ENCODE results near the gene PDLIM4. TPM values are rescaled to one million over a fixed set of nuclear protein-coding genes. Genes with fewer than 3 reads are reported as not detected.

Gene PDLIM4
- total and polyA plus RNA-seq, 2 experiments from 2014 or later, result 84.4 to 156 TPM

GRCh38 chr5:132268769-132269551, 11.5 kb downstream of the PDLIM4 start:
- Histone ChIP-seq H3K79me2 (ENCODE audit: insufficient read depth) (peaks cover 25% of the 10 kb centered on the region), H4K20me1 (ENCODE audit: insufficient read depth) (no peaks in the 10 kb centered on the region), H3K4me1 (ENCODE audit: insufficient read depth) (peaks cover 44% of the 10 kb centered on the region), H3K9me2 (ENCODE audit: insufficient read depth) (no peaks in the 10 kb centered on the region), H3K9me3 (ENCODE audit: low read depth) (no peaks in the 10 kb centered on the region), H3K36me3 (ENCODE audit: low read depth) (peaks cover 38% of the 10 kb centered on the region; the same call in 1 of the 2 replicates), H3K4me3 (no peak overlapping the region), H3K9ac (peak overlapping the region; percentile 70), H3K27ac (peak overlapping the region; percentile 61), H2AFZ (no peak overlapping the region), H3F3A (ENCODE audit: insufficient read depth) (peaks cover 27% of the 10 kb centered on the region), H3K4me2 (ENCODE audit: unreplicated experiment) (no peak overlapping the region), H3K27me3 (replicated peaks; ENCODE audit: insufficient read depth) (no peaks in the 10 kb centered on the region)
- DNase-seq, result peak; percentile 79
- TF ChIP-seq EZH2 (IDR thresholded peaks at IDR 0.05; ENCODE audit: insufficient read depth, poor library complexity, severe bottlenecking) (no peak), EZH2phosphoT487 (IDR thresholded peaks at IDR 0.05; ENCODE audit: insufficient read depth, low read depth) (no peak)
- 32 to 43% methylated on average over 8 of the region's 8 CpGs for WGBS, 2 experiments (ENCODE audit: low coverage in 1 of 2, low lambda C conversion rate in 2 of 2, missing lambda C conversion rate in 2 of 2)
- in situ Hi-C loops (cut with MboI), result no loop called here

GRCh38 chr5:132269635-132270334, 12.3 kb downstream of the PDLIM4 start:
- peak overlapping the region; percentile 70 for H3K9ac ChIP-seq
- in situ Hi-C loops (cut with MboI), result no loop called here
- no peaks in the 10 kb centered on the region for H3K27me3 ChIP-seq (replicated peaks; ENCODE audit: insufficient read depth)
- H3K4me2 ChIP-seq (ENCODE audit: unreplicated experiment), result no peak overlapping the region
- no peaks in the 10 kb centered on the region for H3K9me2 ChIP-seq (ENCODE audit: insufficient read depth)
- H2AFZ ChIP-seq, result no peak overlapping the region
- no peak for TF ChIP-seq EZH2 (IDR thresholded peaks at IDR 0.05; ENCODE audit: insufficient read depth, poor library complexity, severe bottlenecking)
- no peak for TF ChIP-seq EZH2phosphoT487 (IDR thresholded peaks at IDR 0.05; ENCODE audit: insufficient read depth, low read depth)
- no peaks in the 10 kb centered on the region for H3K9me3 ChIP-seq (ENCODE audit: low read depth)
- H3K4me3 ChIP-seq, result no peak overlapping the region
- peaks cover 20% of the 10 kb centered on the region for H3F3A ChIP-seq (ENCODE audit: insufficient read depth)
- H4K20me1 ChIP-seq (ENCODE audit: insufficient read depth), result no peaks in the 10 kb centered on the region
- WGBS, 2 experiments (ENCODE audit: low coverage in 1 of 2, low lambda C conversion rate in 2 of 2, missing lambda C conversion rate in 2 of 2), result 83 to 88% methylated on average over 3 of the region's 3 CpGs
- peaks cover 36% of the 10 kb centered on the region for H3K4me1 ChIP-seq (ENCODE audit: insufficient read depth)
- H3K36me3 ChIP-seq (ENCODE audit: low read depth), result peaks cover 34% of the 10 kb centered on the region; the same call in 1 of the 2 replicates
- H3K27ac ChIP-seq, result peak overlapping the region; percentile 61
- peak; percentile 15 for DNase-seq
- peaks cover 21% of the 10 kb centered on the region for H3K79me2 ChIP-seq (ENCODE audit: insufficient read depth)

GRCh38 chr5:132270335-132270665, 12.8 kb downstream of the PDLIM4 start:
- Histone ChIP-seq H2AFZ (no peak overlapping the region), H4K20me1 (ENCODE audit: insufficient read depth) (no peaks in the 10 kb centered on the region), H3F3A (ENCODE audit: insufficient read depth) (peaks cover 19% of the 10 kb centered on the region), H3K9me2 (ENCODE audit: insufficient read depth) (no peaks in the 10 kb centered on the region), H3K27me3 (replicated peaks; ENCODE audit: insufficient read depth) (no peaks in the 10 kb centered on the region), H3K4me1 (ENCODE audit: insufficient read depth) (peaks cover 31% of the 10 kb centered on the region), H3K9me3 (ENCODE audit: low read depth) (no peaks in the 10 kb centered on the region), H3K79me2 (ENCODE audit: insufficient read depth) (peaks cover 16% of the 10 kb centered on the region), H3K4me2 (ENCODE audit: unreplicated experiment) (no peak overlapping the region), H3K4me3 (no peak overlapping the region), H3K27ac (no peak overlapping the region), H3K36me3 (ENCODE audit: low read depth) (peaks cover 31% of the 10 kb centered on the region; the same call in 1 of the 2 replicates), H3K9ac (no peak overlapping the region)
- no peak for TF ChIP-seq EZH2 (IDR thresholded peaks at IDR 0.05; ENCODE audit: insufficient read depth, poor library complexity, severe bottlenecking)
- TF ChIP-seq EZH2phosphoT487 (IDR thresholded peaks at IDR 0.05; ENCODE audit: insufficient read depth, low read depth), result no peak
- in situ Hi-C loops (cut with MboI), result no loop called here
- WGBS, 2 experiments (ENCODE audit: low coverage in 1 of 2, low lambda C conversion rate in 2 of 2, missing lambda C conversion rate in 2 of 2), result 92 to 100% methylated on average over 1 of the region's 1 CpG
- no peak for DNase-seq

GRCh38 chr5:132270706-132271105, 13.2 kb downstream of the PDLIM4 start:
- WGBS, 2 experiments (ENCODE audit: low coverage in 1 of 2, low lambda C conversion rate in 2 of 2, missing lambda C conversion rate in 2 of 2), result 97 to 99% methylated on average over 5 to 6 of the region's 6 CpGs
- no peak overlapping the region for H3K27ac ChIP-seq
- H3F3A ChIP-seq (ENCODE audit: insufficient read depth), result peaks cover 15% of the 10 kb centered on the region
- no peaks in the 10 kb centered on the region for H4K20me1 ChIP-seq (ENCODE audit: insufficient read depth)
- H3K9me3 ChIP-seq (ENCODE audit: low read depth), result no peaks in the 10 kb centered on the region
- no peaks in the 10 kb centered on the region for H3K9me2 ChIP-seq (ENCODE audit: insufficient read depth)
- H3K4me2 ChIP-seq (ENCODE audit: unreplicated experiment), result no peak overlapping the region
- in situ Hi-C loops (cut with MboI), result no loop called here
- peaks cover 27% of the 10 kb centered on the region for H3K4me1 ChIP-seq (ENCODE audit: insufficient read depth)
- H3K79me2 ChIP-seq (ENCODE audit: insufficient read depth), result peaks cover 15% of the 10 kb centered on the region
- H3K27me3 ChIP-seq (replicated peaks; ENCODE audit: insufficient read depth), result no peaks in the 10 kb centered on the region
- no peak for DNase-seq
- no peak overlapping the region for H3K9ac ChIP-seq
- H2AFZ ChIP-seq, result no peak overlapping the region
- H3K36me3 ChIP-seq (ENCODE audit: low read depth), result peaks cover 31% of the 10 kb centered on the region; the same call in 1 of the 2 replicates
- no peak overlapping the region for H3K4me3 ChIP-seq
- TF ChIP-seq EZH2phosphoT487 (IDR thresholded peaks at IDR 0.05; ENCODE audit: insufficient read depth, low read depth) (no peak), EZH2 (IDR thresholded peaks at IDR 0.05; ENCODE audit: insufficient read depth, poor library complexity, severe bottlenecking) (no peak)

Data from GM23248 (cell line).